Caco-2 (cell line): ENCODE data around the gene TRMT61B. TPM values are rescaled to one million over a fixed set of nuclear protein-coding genes. Genes with fewer than 3 reads are reported as not detected.

ENCODE experiments used
- BruUV-seq: library from RNA; stranded (reverse); fragments of 400-500 nt; replicated peaks from 2 replicates; lab custom pipeline; 2021; lab: Mats Ljungman, UMichigan
- CTCF ChIA-PET: fragments of 300-600 bp; sonication (Branson Sonifier 250); formaldehyde crosslinking; loops from one replicate; lab custom pipeline; 2022; ENCODE audit warnings: antibody characterized with exemption; lab: Charles Lee
- POLR2A ChIA-PET: fragments of 300-600 bp; sonication (Branson Sonifier 250); formaldehyde crosslinking; loops from one replicate; lab custom pipeline; 2022; ENCODE audit warnings: antibody characterized with exemption; lab: Charles Lee
- DNase-seq, 2 experiments: peaks; one replicate each; pipeline versions ENCODE4 v3.0.0 to v3.0.0-alpha.2; 2020 to 2022
- H3K27me3 ChIP-seq: replicated peaks from 2 replicates; pipeline ENCODE4 v1.6.0; 2011; ENCODE audit warnings: low read length; ENCODE audit not compliant: control insufficient read depth, insufficient read depth
- H3K36me3 ChIP-seq: 2 replicates; pipeline ENCODE4 v1.5.1; 2011; ENCODE audit warnings: low read length; ENCODE audit not compliant: control insufficient read depth, insufficient read depth
- H3K4me1 ChIP-seq: fragments of 250-450 bp; sonication (Bioruptor Pico); 2 replicates; pipeline ENCODE4 v1.5.1; 2020; ENCODE audit warnings: mild to moderate bottlenecking
- H3K4me3 ChIP-seq: 2 replicates; pipeline ENCODE4 v1.5.1; 2011; ENCODE audit warnings: low read depth, mild to moderate bottlenecking, control low read depth, low read length
- H3K9me3 ChIP-seq: fragments of 250-450 bp; sonication (Bioruptor Pico); 2 replicates; pipeline ENCODE4 v1.5.1; 2020; ENCODE audit warnings: mild to moderate bottlenecking, moderate library complexity
- H3K27ac Mint-ChIP-seq: one replicate; pipeline ENCODE4 v1.8.0; 2022; ENCODE audit warnings: mixed read lengths; ENCODE audit not compliant: unreplicated experiment
- H3K27me3 Mint-ChIP-seq: one replicate; pipeline ENCODE4 v1.8.0; 2022; ENCODE audit warnings: mixed read lengths; ENCODE audit not compliant: insufficient read depth, unreplicated experiment
- H3K36me3 Mint-ChIP-seq: one replicate; pipeline ENCODE4 v1.8.0; 2022; ENCODE audit warnings: mild to moderate bottlenecking, mixed read lengths; ENCODE audit not compliant: insufficient read depth, unreplicated experiment
- H3K4me1 Mint-ChIP-seq: one replicate; pipeline ENCODE4 v1.8.0; 2022; ENCODE audit warnings: low read depth, mixed read lengths; ENCODE audit not compliant: unreplicated experiment
- H3K4me3 Mint-ChIP-seq: one replicate; pipeline ENCODE4 v1.8.0; 2022; ENCODE audit warnings: mild to moderate bottlenecking, moderate library complexity, mixed read lengths; ENCODE audit not compliant: unreplicated experiment
- H3K9me3 Mint-ChIP-seq: one replicate; pipeline ENCODE4 v1.8.0; 2022; ENCODE audit warnings: mixed read lengths; ENCODE audit not compliant: unreplicated experiment
- intact Hi-C: fragments of 100-400 bp; cut with micrococcal nuclease; formaldehyde crosslinking; loops from one replicate; pipeline ENCODE4 v1.10.0; 2022; ENCODE audit not compliant: unreplicated experiment
- total RNA-seq: library from RNA; stranded (reverse); gene quantifications from 2 replicates; pipeline ENCODE4 v1.2.3, GENCODE V29; 2022
- TF ChIP-seq, protein P1 (sequence below), 2 experiments: fragments of 200-600 bp in 1 of 2; IDR thresholded peaks; 1 replicate in 1 of 2; 2 replicates in 1 of 2; pipeline versions ENCODE4 v1.5.1 to v1.8.0; 2011 to 2022; ENCODE audit warnings: antibody characterized with exemption in 1 of 2, control low read depth in 1 of 2, inconsistent platforms in 1 of 2, low read depth in 1 of 2, low read length in 1 of 2, mild to moderate bottlenecking in 1 of 2, moderate library complexity in 1 of 2; ENCODE audit not compliant: insufficient read depth in 1 of 2, severe bottlenecking in 1 of 2, unreplicated experiment in 1 of 2

TRMT61B gene
- total RNA-seq, 1 experiment from 2014 or later: 19.9 TPM

GRCh38 chr2:28880193-28880592 is 10.1 kb upstream of the TRMT61B start:
- Histone ChIP-seq H3K9me3 (no peaks in the 10 kb centered on the region), H3K4me3 (no peak overlapping the region), H3K4me1 (no peaks in the 10 kb centered on the region), H3K27me3 (no peaks in the 10 kb centered on the region), H3K36me3 (no peaks in the 10 kb centered on the region)
- intact Hi-C loops: no loop called here
- no peak for DNase-seq
- no peaks in the 10 kb centered on the region for H3K4me1 Mint-ChIP-seq
- no peak overlapping the region for H3K4me3 Mint-ChIP-seq
- no peaks in the 10 kb centered on the region for H3K36me3 Mint-ChIP-seq
- peaks cover 19% of the 10 kb centered on the region for H3K27me3 Mint-ChIP-seq
- H3K9me3 Mint-ChIP-seq: no peaks in the 10 kb centered on the region
- no peak overlapping the region for H3K27ac Mint-ChIP-seq
- ChIA-PET POLR2A (no interaction called here), CTCF (no interaction called here)
- TF ChIP-seq, protein P1, sequence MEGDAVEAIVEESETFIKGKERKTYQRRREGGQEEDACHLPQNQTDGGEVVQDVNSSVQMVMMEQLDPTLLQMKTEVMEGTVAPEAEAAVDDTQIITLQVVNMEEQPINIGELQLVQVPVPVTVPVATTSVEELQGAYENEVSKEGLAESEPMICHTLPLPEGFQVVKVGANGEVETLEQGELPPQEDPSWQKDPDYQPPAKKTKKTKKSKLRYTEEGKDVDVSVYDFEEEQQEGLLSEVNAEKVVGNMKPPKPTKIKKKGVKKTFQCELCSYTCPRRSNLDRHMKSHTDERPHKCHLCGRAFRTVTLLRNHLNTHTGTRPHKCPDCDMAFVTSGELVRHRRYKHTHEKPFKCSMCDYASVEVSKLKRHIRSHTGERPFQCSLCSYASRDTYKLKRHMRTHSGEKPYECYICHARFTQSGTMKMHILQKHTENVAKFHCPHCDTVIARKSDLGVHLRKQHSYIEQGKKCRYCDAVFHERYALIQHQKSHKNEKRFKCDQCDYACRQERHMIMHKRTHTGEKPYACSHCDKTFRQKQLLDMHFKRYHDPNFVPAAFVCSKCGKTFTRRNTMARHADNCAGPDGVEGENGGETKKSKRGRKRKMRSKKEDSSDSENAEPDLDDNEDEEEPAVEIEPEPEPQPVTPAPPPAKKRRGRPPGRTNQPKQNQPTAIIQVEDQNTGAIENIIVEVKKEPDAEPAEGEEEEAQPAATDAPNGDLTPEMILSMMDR (IDR thresholded peaks at IDR 0.05; ENCODE audit: insufficient read depth in 1 of 2, low read depth in 1 of 2, low read length in 1 of 2, severe bottlenecking in 1 of 2, unreplicated experiment in 1 of 2): no peak
- BruUV-seq: no TSS peak

DNA sequence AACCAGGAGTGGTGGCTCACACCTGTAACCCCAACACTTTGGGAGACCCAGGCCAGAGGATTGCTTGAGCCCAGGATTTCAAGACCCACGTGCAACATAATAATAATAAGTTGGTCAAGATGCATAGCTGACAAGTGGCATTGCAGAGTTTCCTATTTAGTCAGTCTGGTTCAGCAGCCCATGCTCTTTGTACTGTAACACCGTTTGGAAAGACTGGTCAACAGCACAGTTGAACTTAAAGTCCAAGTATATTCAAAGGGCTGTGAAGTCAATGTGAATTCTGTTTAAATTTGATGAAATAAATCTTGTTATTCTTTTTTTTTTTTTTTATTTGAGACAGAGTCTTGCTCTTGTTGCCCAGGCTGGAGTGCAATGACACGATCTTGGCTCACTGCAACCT is 1.5 kb upstream of the TRMT61B start:
- Histone ChIP-seq H3K9me3 (no peaks in the 10 kb centered on the region), H3K36me3 (no peaks in the 10 kb centered on the region), H3K4me1 (0 out of 2 replicates have a peak, but pooled peaks cover 7% of the 10 kb centered on the region), H3K27me3 (no peaks in the 10 kb centered on the region), H3K4me3 (no peak overlapping the region)
- TF ChIP-seq, protein P1 (IDR thresholded peaks at IDR 0.05; ENCODE audit: insufficient read depth in 1 of 2, low read depth in 1 of 2, low read length in 1 of 2, severe bottlenecking in 1 of 2, unreplicated experiment in 1 of 2): no peak
- BruUV-seq: no TSS peak
- Mint-ChIP-seq H3K27ac (no peak overlapping the region), H3K4me3 (no peak overlapping the region), H3K27me3 (peaks cover 11% of the 10 kb centered on the region), H3K9me3 (no peaks in the 10 kb centered on the region), H3K36me3 (peaks cover 7% of the 10 kb centered on the region), H3K4me1 (peaks cover 7% of the 10 kb centered on the region)
- intact Hi-C loops: no loop called here
- ChIA-PET CTCF (no interaction called here), POLR2A (interaction anchor here (0.6 to 2.4 kb wide), 2 partner anchors 11 to 23 kb away, joined by 11 to 46 read pairs; partner anchors contain the start of gene WDR43)
- no peak for DNase-seq

- H3K4me3 Mint-ChIP-seq: peak overlapping the region; percentile 90
- H3K36me3 Mint-ChIP-seq: peaks cover 7% of the 10 kb centered on the region
- peaks cover 7% of the 10 kb centered on the region for H3K4me1 Mint-ChIP-seq
- ChIA-PET POLR2A (interaction anchor here (1.0 to 2.4 kb wide), 5 partner anchors 18 to 118 kb away, joined by 3 to 46 read pairs (median 5); partner anchors contain the start of genes PPP1CB and WDR43), CTCF (interaction anchor here (0.9 to 1.0 kb wide), 2 partner anchors 25 to 26 kb away, joined by 3 to 4 read pairs; partner anchors contain the start of gene WDR43)
- no peaks in the 10 kb centered on the region for H3K9me3 ChIP-seq
- peaks cover 7% of the 10 kb centered on the region; the same call in 1 of the 2 replicates for H3K4me1 ChIP-seq
- H3K36me3 ChIP-seq: no peaks in the 10 kb centered on the region
- H3K27me3 ChIP-seq: no peaks in the 10 kb centered on the region
- H3K27me3 Mint-ChIP-seq: no peaks in the 10 kb centered on the region
- DNase-seq: no peak
- H3K27ac Mint-ChIP-seq: peak overlapping the region; percentile 93
- no peaks in the 10 kb centered on the region for H3K9me3 Mint-ChIP-seq
- intact Hi-C loops: loop anchor here (1.0 kb wide), 1 partner anchor 25 kb away; the partner anchor contains the start of gene WDR43
- no TSS peak for BruUV-seq
- TF ChIP-seq, protein P1 (IDR thresholded peaks at IDR 0.05; ENCODE audit: insufficient read depth in 1 of 2, low read depth in 1 of 2, low read length in 1 of 2, severe bottlenecking in 1 of 2, unreplicated experiment in 1 of 2): no peak
- peak overlapping the region; percentile 78 for H3K4me3 ChIP-seq
Observed at GRCh38 chr2:28869494-28870145, 489 bp downstream of the TRMT61B start.
